HCT116 (cell line): ENCODE results near the gene DCAF4. TPM values are rescaled to one million over a fixed set of nuclear protein-coding genes. Genes with fewer than 3 reads are reported as not detected.
A peak's percentile ranks its signal among the peaks of the same experiment; 100 is the strongest.

Source experiments
- ATAC-seq: fragments of 200-7000 bp; cut with Tn5 transposase; 2 replicates; pipeline ENCODE4 v1.9.1; 2020; ENCODE audit warnings: mild to moderate bottlenecking, moderate library complexity
- BruUV-seq: library from RNA; stranded (reverse); fragments of 400-500 nt; replicated peaks from 2 replicates; lab custom pipeline; 2021; lab: Mats Ljungman, UMichigan
- CTCF ChIA-PET: fragments of 300-600 bp; sonication (Branson Sonifier 250); formaldehyde crosslinking; loops from one replicate; lab custom pipeline; 2021; ENCODE audit warnings: antibody characterized with exemption; lab: Charles Lee
- POLR2A ChIA-PET: fragments of 300-600, 350-600 bp; sonication (Branson Sonifier 250); formaldehyde crosslinking; loops from one replicate; lab custom pipeline; 2021; ENCODE audit warnings: antibody characterized with exemption; lab: Charles Lee
- RAD21 ChIA-PET, 2 experiments: fragments of 300-600 bp; sonication (Branson Sonifier 250); formaldehyde crosslinking; loops; one replicate each; lab custom pipeline; 2023; ENCODE audit warnings: low total read pairs in 2 of 2; ENCODE audit not compliant: uncharacterized antibody in 2 of 2, unreplicated experiment in 2 of 2, low non-redundant PET in 1 of 2; lab: Charles Lee
- DNase-seq: peaks from one replicate; pipeline ENCODE4 v3.0.0-alpha.2; 2010; ENCODE audit warnings: low read depth, low spot score
- H2AFZ ChIP-seq: fragments of 200-600 bp; shearing (Covaris generic), sonication (generic); 2 replicates; pipeline ENCODE4 v1.6.1; 2017; ENCODE audit warnings: low read depth, mixed run types, mixed read lengths, antibody characterized with exemption, low read length; ENCODE audit not compliant: poor library complexity, severe bottlenecking
- H3K27ac ChIP-seq: 2 replicates; pipeline ENCODE4 v1.5.1; 2012; ENCODE audit warnings: low read depth, low read length
- H3K27me3 ChIP-seq: fragments of 200-600 bp; sonication (generic); 2 replicates; pipeline ENCODE4 v1.6.1; 2016; ENCODE audit warnings: mixed run types, low read length, mixed read lengths; ENCODE audit not compliant: insufficient read depth
- H3K36me3 ChIP-seq, 2 experiments: fragments of 200-500 bp in 1 of 2; fragments of 200-600 bp in 1 of 2; sonication (Bioruptor generic) in 1 of 2; sonication (generic) in 1 of 2; 2 replicates each; pipeline versions ENCODE4 v1.5.1 to v1.6.1; 2014 to 2016; ENCODE audit warnings: low read length in 2 of 2, inconsistent platforms in 1 of 2, mixed read lengths in 1 of 2, mixed run types in 1 of 2; ENCODE audit not compliant: insufficient read depth in 2 of 2, control insufficient read depth in 1 of 2
- H3K4me1 ChIP-seq, 2 experiments: fragments of 200-600 bp in 1 of 2; sonication (generic) in 1 of 2; 2 replicates each; pipeline versions ENCODE4 v1.5.1 to v1.6.1; 2012 to 2017; ENCODE audit warnings: low read length in 2 of 2, inconsistent platforms in 1 of 2, mild to moderate bottlenecking in 1 of 2, mixed read lengths in 1 of 2, mixed run types in 1 of 2, moderate library complexity in 1 of 2; ENCODE audit not compliant: insufficient read depth in 2 of 2, control insufficient read depth in 1 of 2
- H3K4me2 ChIP-seq: fragments of 200-600 bp; sonication (generic); 2 replicates; pipeline ENCODE4 v1.6.1; 2017; ENCODE audit warnings: mixed run types, low read length, mixed read lengths
- H3K4me3 ChIP-seq, 2 experiments: fragments of 200-600 bp in 1 of 2; sonication (generic) in 1 of 2; replicated peaks in 1 of 2; 2 replicates each; pipeline ENCODE4 v1.5.1; 2011 to 2016; ENCODE audit warnings: low read length in 2 of 2, control low read depth in 1 of 2, low read depth in 1 of 2, mild to moderate bottlenecking in 1 of 2, mixed read lengths in 1 of 2, mixed run types in 1 of 2
- H3K79me2 ChIP-seq: fragments of 200-600 bp; sonication (generic); 2 replicates; pipeline ENCODE4 v1.6.1; 2017; ENCODE audit warnings: mild to moderate bottlenecking, mixed run types, low read length, moderate library complexity, mixed read lengths; ENCODE audit not compliant: insufficient read depth
- H3K9ac ChIP-seq: fragments of 200-600 bp; sonication (generic); 2 replicates; pipeline ENCODE4 v1.6.1; 2016; ENCODE audit warnings: low read length, mixed read lengths
- H3K9me2 ChIP-seq: fragments of 200-600 bp; sonication (generic), shearing (Covaris generic); 2 replicates; pipeline ENCODE4 v1.6.1; 2017; ENCODE audit warnings: mixed run types, mild to moderate bottlenecking, moderate library complexity; ENCODE audit not compliant: insufficient read depth
- H3K9me3 ChIP-seq, 2 experiments: fragments of 200-500 bp in 1 of 2; fragments of 200-600 bp in 1 of 2; sonication (Bioruptor generic) in 1 of 2; sonication (generic) in 1 of 2; 2 replicates each; pipeline ENCODE4 v1.6.1; 2014 to 2017; ENCODE audit warnings: low read length in 2 of 2, mixed read lengths in 2 of 2, inconsistent platforms in 1 of 2, low read depth in 1 of 2, mild to moderate bottlenecking in 1 of 2, mixed run types in 1 of 2, moderate library complexity in 1 of 2; ENCODE audit not compliant: control insufficient read depth in 1 of 2, insufficient read depth in 1 of 2
- H4K20me1 ChIP-seq: fragments of 200-600 bp; sonication (generic), shearing (Covaris generic); 2 replicates; pipeline ENCODE4 v1.6.1; 2017; ENCODE audit warnings: mixed run types, mild to moderate bottlenecking, moderate library complexity; ENCODE audit not compliant: insufficient read depth
- CBX3 ChIP-seq: IDR thresholded peaks from 2 replicates; pipeline ENCODE4 v1.6.1; 2012; ENCODE audit warnings: low read depth
- CEBPB ChIP-seq: IDR thresholded peaks from 2 replicates; pipeline ENCODE4 v1.6.1; 2012; ENCODE audit warnings: low read depth
- EGR1 ChIP-seq: IDR thresholded peaks from 2 replicates; pipeline ENCODE4 v1.6.1; 2012; ENCODE audit warnings: low read depth
- ELF1 ChIP-seq: IDR thresholded peaks from 2 replicates; pipeline ENCODE4 v1.6.1; 2012; ENCODE audit warnings: low read depth, borderline replicate concordance
- JUND ChIP-seq: IDR thresholded peaks from 2 replicates; pipeline ENCODE4 v1.6.1; 2012
- POLR2A ChIP-seq: IDR thresholded peaks from 2 replicates; pipeline ENCODE4 v1.7.0; 2011; ENCODE audit warnings: borderline replicate concordance; ENCODE audit not compliant: insufficient read depth, insufficient read length; ENCODE audit errors: extremely low read depth
- RAD21 ChIP-seq: IDR thresholded peaks from 2 replicates; pipeline ENCODE4 v1.6.1; 2012; ENCODE audit warnings: low read depth, mild to moderate bottlenecking
- SIN3A ChIP-seq: IDR thresholded peaks from 2 replicates; pipeline ENCODE4 v1.6.1; 2012; ENCODE audit warnings: low read depth
- TCF7L2 ChIP-seq: IDR thresholded peaks from 2 replicates; pipeline ENCODE4 v1.7.0; 2011; ENCODE audit warnings: borderline replicate concordance, inconsistent platforms; ENCODE audit not compliant: insufficient read depth, insufficient read length; ENCODE audit errors: extremely low read depth
- YY1 ChIP-seq: IDR thresholded peaks from 2 replicates; pipeline ENCODE4 v1.6.1; 2011; ENCODE audit warnings: low read length, low read depth, moderate library complexity, mild to moderate bottlenecking; ENCODE audit not compliant: insufficient replicate concordance; ENCODE audit errors: extremely low read depth
- ZNF274 ChIP-seq: fragments of 200-500 bp; sonication (Bioruptor generic); IDR thresholded peaks from 2 replicates; pipeline ENCODE4 v1.6.1; 2014; ENCODE audit warnings: mild to moderate bottlenecking, low read depth, low read length, inconsistent platforms
- intact Hi-C: fragments of 100-400 bp; cut with micrococcal nuclease; formaldehyde crosslinking; loops from 2 replicates; pipeline ENCODE4 v1.10.0; 2022
- total RNA-seq: library from RNA; stranded (reverse); gene quantifications from one replicate; pipeline ENCODE4 v1.2.1, GENCODE V29; 2021; ENCODE audit not compliant: unreplicated experiment
- TF ChIP-seq, protein P1 (sequence below): IDR thresholded peaks from 2 replicates; pipeline ENCODE4 v1.6.1; 2012
- TF ChIP-seq, protein P2 (sequence below): IDR thresholded peaks from 2 replicates; pipeline ENCODE4 v1.6.1; 2012

Gene DCAF4
- total RNA-seq, 1 experiment from 2014 or later = 19.3 TPM

DNA sequence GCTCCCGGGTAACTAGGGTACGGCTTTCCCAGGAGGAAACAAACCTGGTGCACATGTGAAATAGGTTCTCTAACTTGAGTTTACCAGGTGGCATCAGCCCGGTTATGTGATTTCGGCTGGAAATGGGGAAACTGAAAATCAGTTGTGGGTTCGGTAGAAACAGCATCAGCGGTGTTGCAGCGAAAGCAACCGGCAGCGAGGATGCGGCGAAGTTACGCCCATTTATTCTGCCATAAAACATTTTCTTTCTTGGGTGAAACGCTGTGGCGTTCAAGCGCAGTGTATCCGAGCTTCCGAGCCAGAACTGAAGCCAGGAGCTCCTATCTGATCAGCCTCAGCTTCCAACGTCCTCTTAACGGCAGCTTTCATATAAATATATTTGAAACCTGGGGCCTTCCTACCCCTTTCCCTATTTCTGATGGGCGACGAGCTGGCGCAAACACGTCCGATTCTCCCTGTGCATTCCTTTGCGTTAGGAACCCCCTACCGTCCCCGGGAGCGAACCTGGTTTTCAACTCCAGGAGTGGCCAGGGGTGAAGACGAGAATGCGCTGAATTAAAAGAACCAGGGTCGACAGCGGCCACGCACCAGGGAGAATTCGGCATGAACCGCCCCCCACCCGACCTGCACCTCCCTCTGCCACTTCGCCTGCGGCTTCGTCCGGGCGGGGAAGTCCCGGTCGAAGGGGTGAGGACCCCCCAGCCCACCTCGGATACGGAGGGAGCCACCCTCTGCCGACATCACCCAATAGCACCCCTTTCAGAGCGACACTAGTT lies 34.0 kb upstream of the DCAF4 start:
- intact Hi-C loops = no loop called here
- ChIA-PET CTCF (interaction anchor here (1.8 to 3.0 kb wide), 2 partner anchors 12 to 13 kb away, joined by 5 to 23 read pairs; no protein-coding TSS in a partner anchor), RAD21 (no interaction called here), POLR2A (no interaction called here)
- no TSS peak for BruUV-seq
- no peak for DNase-seq
- ATAC-seq = no peak
- Histone ChIP-seq H3K79me2 (no peaks in the 10 kb centered on the region), H4K20me1 (no peaks in the 10 kb centered on the region), H3K27me3 (peaks cover 12% of the 10 kb centered on the region; the same call in 1 of the 2 replicates), H3K27ac (no peak overlapping the region), H3K9me3 (no peaks in the 10 kb centered on the region), H3K4me2 (peak overlapping the region; percentile 98), H3K4me3 (peak overlapping the region; percentile 73 to 74), H3K4me1 (peaks cover 9 to 23% of the 10 kb centered on the region in 2 experiments; a peak in 2 of 4 replicates), H3K9me2 (no peaks in the 10 kb centered on the region), H2AFZ (no peak overlapping the region), H3K36me3 (no peaks in the 10 kb centered on the region), H3K9ac (no peak overlapping the region)
- TF ChIP-seq TCF7L2 (no peak), EGR1 (no peak), RAD21 (no peak), JUND (no peak), CBX3 (no peak), YY1 (no peak), ELF1 (no peak), CEBPB (no peak), ZNF274 (no peak), POLR2A (no peak), SIN3A (no peak)
- TF ChIP-seq, protein P1, sequence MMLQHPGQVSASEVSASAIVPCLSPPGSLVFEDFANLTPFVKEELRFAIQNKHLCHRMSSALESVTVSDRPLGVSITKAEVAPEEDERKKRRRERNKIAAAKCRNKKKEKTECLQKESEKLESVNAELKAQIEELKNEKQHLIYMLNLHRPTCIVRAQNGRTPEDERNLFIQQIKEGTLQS = no peak
- TF ChIP-seq, protein P2, sequence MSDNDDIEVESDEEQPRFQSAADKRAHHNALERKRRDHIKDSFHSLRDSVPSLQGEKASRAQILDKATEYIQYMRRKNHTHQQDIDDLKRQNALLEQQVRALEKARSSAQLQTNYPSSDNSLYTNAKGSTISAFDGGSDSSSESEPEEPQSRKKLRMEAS = no peak
